Stimulated activated CD4-positive, alpha-beta T cell treated with anti-CD3 and anti-CD28 coated beads, Interleukin-15, amount 100 ng/mL, for 1 hour (primary cell): ENCODE results near the gene TEDC1.
A peak's percentile ranks its signal among the peaks of the same experiment; 100 is the strongest.

Experiments
- DNase-seq, 2 donors: peaks; one replicate each; pipeline ENCODE4 v3.0.0-alpha.2; 2020; ENCODE audit warnings: low read depth in 1 of 2, low spot score in 1 of 2

Gene TEDC1

GRCh38 chr14:105473033-105473676 is 17.9 kb upstream of the TEDC1 start:
- no peak for DNase-seq

GRCh38 chr14:105473677-105474482 is 17.2 kb upstream of the TEDC1 start:
- DNase-seq, result peak; percentile 47 to 50

- no peak for DNase-seq
Observed at GRCh38 chr14:105474483-105475268, 16.4 kb upstream of the TEDC1 start, which contains the start of gene CRIP2. TSS of gene CRIP2 (plus strand) at chr14:105474821. CDS start at chr14:105474863, 42 bp downstream.

- DNase-seq, result no peak
Observed at GRCh38 chr14:105475269-105476096, 15.6 kb upstream of the TEDC1 start.

- no peak for DNase-seq
Observed at GRCh38 chr14:105476097-105476830, 14.8 kb upstream of the TEDC1 start.

- no peak for DNase-seq
Observed at GRCh38 chr14:105476831-105477659, 14.0 kb upstream of the TEDC1 start.

- no peak for DNase-seq
Observed at GRCh38 chr14:105477660-105478397, 13.2 kb upstream of the TEDC1 start.

GRCh38 chr14:105478398-105479251 is 12.4 kb upstream of the TEDC1 start:
- DNase-seq, result no peak

GRCh38 chr14:105479431-105480158 is 11.5 kb upstream of the TEDC1 start:
- DNase-seq, result no peak

- no peak for DNase-seq
Observed at GRCh38 chr14:105480199-105480746, 10.8 kb upstream of the TEDC1 start.

GRCh38 chr14:105480807-105481801 is 9.9 kb upstream of the TEDC1 start:
- DNase-seq, result peak; percentile 85 to 86

- peak; percentile 65 to 89 for DNase-seq
Observed at GRCh38 chr14:105481886-105482457, 9.1 kb upstream of the TEDC1 start.

GRCh38 chr14:105482486-105483110 is 8.4 kb upstream of the TEDC1 start:
- DNase-seq, result no peak

- DNase-seq, result no peak
Observed at GRCh38 chr14:105483300-105484068, 7.6 kb upstream of the TEDC1 start.
